ENCODE measurements around the gene ZNF211.

DNA sequence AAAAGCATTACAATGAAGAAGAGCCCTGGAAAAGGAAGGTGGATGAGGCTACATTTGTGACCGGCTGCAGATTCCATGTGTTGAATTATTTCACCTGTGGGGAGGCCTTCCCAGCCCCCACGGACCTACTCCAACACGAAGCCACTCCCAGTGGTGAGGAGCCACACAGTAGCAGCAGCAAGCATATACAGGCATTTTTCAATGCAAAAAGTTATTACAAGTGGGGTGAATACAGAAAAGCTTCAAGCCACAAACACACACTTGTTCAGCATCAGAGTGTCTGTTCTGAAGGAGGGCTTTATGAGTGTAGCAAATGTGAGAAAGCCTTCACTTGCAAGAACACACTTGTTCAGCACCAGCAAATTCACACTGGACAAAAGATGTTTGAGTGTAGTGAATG, 53.8 kb downstream of the ZNF211 start:
- TF ChIP-seq, protein P1, sequence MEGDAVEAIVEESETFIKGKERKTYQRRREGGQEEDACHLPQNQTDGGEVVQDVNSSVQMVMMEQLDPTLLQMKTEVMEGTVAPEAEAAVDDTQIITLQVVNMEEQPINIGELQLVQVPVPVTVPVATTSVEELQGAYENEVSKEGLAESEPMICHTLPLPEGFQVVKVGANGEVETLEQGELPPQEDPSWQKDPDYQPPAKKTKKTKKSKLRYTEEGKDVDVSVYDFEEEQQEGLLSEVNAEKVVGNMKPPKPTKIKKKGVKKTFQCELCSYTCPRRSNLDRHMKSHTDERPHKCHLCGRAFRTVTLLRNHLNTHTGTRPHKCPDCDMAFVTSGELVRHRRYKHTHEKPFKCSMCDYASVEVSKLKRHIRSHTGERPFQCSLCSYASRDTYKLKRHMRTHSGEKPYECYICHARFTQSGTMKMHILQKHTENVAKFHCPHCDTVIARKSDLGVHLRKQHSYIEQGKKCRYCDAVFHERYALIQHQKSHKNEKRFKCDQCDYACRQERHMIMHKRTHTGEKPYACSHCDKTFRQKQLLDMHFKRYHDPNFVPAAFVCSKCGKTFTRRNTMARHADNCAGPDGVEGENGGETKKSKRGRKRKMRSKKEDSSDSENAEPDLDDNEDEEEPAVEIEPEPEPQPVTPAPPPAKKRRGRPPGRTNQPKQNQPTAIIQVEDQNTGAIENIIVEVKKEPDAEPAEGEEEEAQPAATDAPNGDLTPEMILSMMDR (conservative IDR thresholded peaks at IDR 0.05; ENCODE audit: low read depth, low read length) = no peak
- TF ChIP-seq EZH2 (IDR thresholded peaks at IDR 0.05; ENCODE audit: low read length, unreplicated experiment) (no peak), EZH2phosphoT487 (IDR thresholded peaks at IDR 0.05; ENCODE audit: borderline replicate concordance, low read length) (no peak)

Measured in PC-3 (cell line).